K562 treated with DMSO at 1 percent for 12 hours (cell line): ENCODE data around the gene ANKRD49. TPM values are rescaled to one million over a fixed set of nuclear protein-coding genes. Genes with fewer than 3 reads are reported as not detected.

Experiments
- total RNA-seq: library from RNA; unstranded; fragments of 300-600 nt; gene quantifications from 2 replicates; pipeline ENCODE4 v1.2.3, GENCODE V29; 2022; ENCODE audit not compliant: insufficient read depth

The ANKRD49 gene, protein sequence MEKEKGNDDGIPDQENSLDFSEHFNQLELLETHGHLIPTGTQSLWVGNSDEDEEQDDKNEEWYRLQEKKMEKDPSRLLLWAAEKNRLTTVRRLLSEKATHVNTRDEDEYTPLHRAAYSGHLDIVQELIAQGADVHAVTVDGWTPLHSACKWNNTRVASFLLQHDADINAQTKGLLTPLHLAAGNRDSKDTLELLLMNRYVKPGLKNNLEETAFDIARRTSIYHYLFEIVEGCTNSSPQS
- total RNA-seq = 7.4 and 24.1 TPM in 2 replicates

DNA sequence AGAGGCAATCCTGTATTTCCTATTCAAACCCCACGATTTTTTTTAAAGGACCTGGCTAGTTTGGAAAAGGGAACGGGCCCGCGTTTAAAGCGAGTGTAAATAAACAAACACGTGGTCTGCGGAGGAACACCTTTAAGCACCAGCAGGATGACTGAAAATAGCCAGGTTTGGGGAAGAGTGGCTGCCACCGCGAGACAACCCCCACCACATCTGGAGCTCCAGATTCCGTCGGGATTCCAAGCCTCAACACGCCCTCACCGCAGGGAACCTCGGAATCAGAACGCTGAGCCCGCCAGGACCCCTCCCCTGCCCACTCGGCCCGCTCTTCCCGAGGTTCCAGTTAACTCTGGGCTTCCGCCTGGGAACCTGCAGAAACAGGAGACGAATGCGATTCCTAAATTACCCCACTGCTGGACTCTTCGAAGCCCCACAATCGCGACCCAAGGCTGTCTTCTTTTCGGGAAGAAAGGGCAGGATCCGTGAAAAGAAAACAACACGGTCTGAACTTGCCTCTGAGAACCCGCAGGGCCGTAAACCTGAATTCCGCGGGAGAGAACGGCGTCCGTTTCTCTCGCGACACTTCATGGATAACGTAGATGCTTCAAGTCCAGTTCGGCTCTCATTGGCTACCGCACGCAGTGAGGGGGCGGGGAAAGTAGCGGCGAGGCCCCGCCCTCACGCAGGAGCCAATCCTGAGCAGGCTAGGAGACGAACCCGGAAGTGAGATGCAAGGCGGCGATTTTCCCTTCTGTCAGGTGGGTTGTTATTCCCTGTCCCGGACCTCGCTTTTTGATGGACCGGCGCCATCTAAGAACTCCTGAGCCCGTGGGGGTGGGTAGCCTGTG, at the start of gene ANKRD49, which contains the start of gene MRE11:
Gene ANKRD49, plus strand, starts transcription at position 704 of the 845 bp plus-strand sequence. CDS start 2,710 bp downstream, outside the sequence.
Gene MRE11, minus strand, starts transcription at position 564 of the 845 bp plus-strand sequence. CDS start 1,043 bp downstream, outside the sequence.

DNA sequence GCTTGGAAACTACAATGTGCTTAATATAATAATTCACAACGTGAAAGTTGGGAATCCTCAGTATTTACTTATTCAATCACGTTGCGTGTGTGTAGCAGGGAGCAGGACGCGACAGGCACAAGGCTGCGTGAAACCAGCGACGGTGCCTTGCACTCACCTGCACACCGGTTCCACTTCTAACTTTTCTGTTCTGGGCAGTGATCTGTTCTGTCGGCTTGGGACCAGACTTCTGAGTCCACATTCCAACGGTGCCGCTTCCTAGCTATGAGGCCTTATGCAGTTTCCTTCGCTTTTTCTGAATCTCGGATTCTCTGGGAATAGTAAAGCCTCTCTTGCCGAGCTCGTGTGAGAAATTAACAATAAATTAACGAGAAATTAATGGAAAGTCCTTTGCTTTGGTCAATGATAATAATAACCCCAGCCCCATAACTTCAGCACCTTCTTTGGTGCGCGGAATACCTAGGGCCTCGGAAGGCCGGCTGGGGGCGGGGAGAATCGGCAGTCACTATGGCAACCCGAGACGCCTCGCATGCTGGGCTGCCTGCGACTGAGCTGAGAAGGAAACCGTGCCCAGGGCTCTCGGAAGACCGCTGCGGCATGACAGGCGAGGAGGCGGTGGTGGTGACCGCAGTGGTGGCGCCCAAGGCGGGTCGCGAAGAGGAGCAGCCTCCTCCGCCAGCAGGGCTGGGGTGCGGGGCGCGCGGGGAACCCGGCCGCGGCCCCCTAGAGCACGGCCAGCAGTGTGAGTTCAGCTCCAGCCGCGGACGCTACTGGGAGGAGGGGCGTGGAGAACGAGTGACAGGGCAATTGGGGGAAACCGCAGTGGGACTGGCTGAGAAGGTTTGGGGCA, 18.4 kb downstream of the ANKRD49 start, which contains the start of gene C11orf97:
Gene C11orf97, plus strand, starts transcription at position 530 of the 850 bp plus-strand sequence. Its CDS starts 68 bp downstream, at position 598.

DNA sequence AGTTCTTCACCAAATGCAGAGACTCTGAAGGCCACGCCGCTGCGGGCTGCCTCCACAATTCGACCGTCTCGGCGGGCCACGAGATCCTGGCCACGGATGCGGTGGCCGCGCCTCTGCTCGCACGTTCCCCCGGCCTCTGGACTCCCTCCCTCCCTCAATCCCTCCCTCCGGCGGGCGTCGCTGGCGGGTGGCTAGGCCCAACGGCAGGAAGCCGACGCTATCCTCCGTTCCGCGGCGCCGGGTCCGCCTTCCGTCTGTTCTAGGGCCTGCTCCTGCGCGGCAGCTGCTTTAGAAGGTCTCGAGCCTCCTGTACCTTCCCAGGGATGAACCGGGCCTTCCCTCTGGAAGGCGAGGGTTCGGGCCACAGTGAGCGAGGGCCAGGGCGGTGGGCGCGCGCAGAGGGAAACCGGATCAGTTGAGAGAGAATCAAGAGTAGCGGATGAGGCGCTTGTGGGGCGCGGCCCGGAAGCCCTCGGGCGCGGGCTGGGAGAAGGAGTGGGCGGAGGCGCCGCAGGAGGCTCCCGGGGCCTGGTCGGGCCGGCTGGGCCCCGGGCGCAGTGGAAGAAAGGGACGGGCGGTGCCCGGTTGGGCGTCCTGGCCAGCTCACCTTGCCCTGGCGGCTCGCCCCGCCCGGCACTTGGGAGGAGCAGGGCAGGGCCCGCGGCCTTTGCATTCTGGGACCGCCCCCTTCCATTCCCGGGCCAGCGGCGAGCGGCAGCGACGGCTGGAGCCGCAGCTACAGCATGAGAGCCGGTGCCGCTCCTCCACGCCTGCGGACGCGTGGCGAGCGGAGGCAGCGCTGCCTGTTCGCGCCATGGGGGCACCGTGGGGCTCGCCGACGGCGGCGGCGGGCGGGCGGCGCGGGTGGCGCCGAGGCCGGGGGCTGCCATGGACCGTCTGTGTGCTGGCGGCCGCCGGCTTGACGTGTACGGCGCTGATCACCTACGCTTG, 50.2 kb downstream of the ANKRD49 start, which contains the start of gene FUT4:
Gene FUT4, plus strand, starts transcription at position 227 of the 951 bp plus-strand sequence. Its CDS starts 213 bp downstream, at position 440.

Other genes starting within 250 kb of the ANKRD49 start
- gene IZUMO1R, start 189.4 kb upstream of the ANKRD49 start, total RNA-seq = not detected in 2 replicates
- 0.30 and 0.48 TPM in 2 replicates for gene GPR83, start 92.6 kb upstream of the ANKRD49 start, total RNA-seq
- gene MRE11, start 140 bp upstream of the ANKRD49 start, total RNA-seq = 6.3 and 18.7 TPM in 2 replicates
- not detected in 2 replicates for gene C11orf97, start 18.5 kb downstream of the ANKRD49 start, total RNA-seq
- gene FUT4, start 49.9 kb downstream of the ANKRD49 start, total RNA-seq = 2.7 and 5.6 TPM in 2 replicates
- gene PIWIL4, start 73.4 kb downstream of the ANKRD49 start, total RNA-seq = 3.7 and 5.1 TPM in 2 replicates